Cardiac muscle cell (in vitro differentiated cells and primary cell): ENCODE measurements around the gene BCAT1. TPM values are rescaled to one million over a fixed set of nuclear protein-coding genes. Genes with fewer than 3 reads are reported as not detected.
A peak's percentile ranks its signal among the peaks of the same experiment; 100 is the strongest.

Source experiments
- DNase-seq, 2 donors: peaks; one replicate each; pipeline versions ENCODE4 v3.0.0 to v3.0.0-alpha.2; 2010 to 2017; ENCODE audit warnings: low read depth in 1 of 2, low spot score in 1 of 2
- H3K27ac ChIP-seq: fragments of 200-600 bp; sonication (generic); 2 replicates; pipeline ENCODE4 v1.5.1; 2016
- H3K27me3 ChIP-seq: fragments of 200-600 bp; sonication (generic); 2 replicates; pipeline ENCODE4 v1.6.0; 2016; ENCODE audit warnings: control low read depth
- H3K36me3 ChIP-seq: fragments of 200-600 bp; sonication (generic); 2 replicates; pipeline ENCODE4 v1.5.1; 2016; ENCODE audit warnings: control low read depth
- H3K4me1 ChIP-seq: fragments of 200-600 bp; sonication (generic); 2 replicates; pipeline ENCODE4 v1.8.1; 2017; ENCODE audit warnings: low read depth, mild to moderate bottlenecking, mixed run types
- H3K4me3 ChIP-seq: fragments of 200-600 bp; sonication (generic); 2 replicates; pipeline ENCODE4 v1.5.1; 2016; ENCODE audit warnings: mild to moderate bottlenecking
- H3K9me3 ChIP-seq: fragments of 200-600 bp; sonication (generic); 2 replicates; pipeline ENCODE4 v1.5.1; 2017; ENCODE audit warnings: low read depth, mild to moderate bottlenecking, control low read depth
- CTCF ChIP-seq: IDR thresholded peaks from 2 replicates; pipeline ENCODE4 v1.5.1; 2012; ENCODE audit warnings: low read depth, mild to moderate bottlenecking, low read length
- polyA plus RNA-seq: library from polyadenylated mRNA; unstranded; fragments of >200 nt; fragmentation: Nextera tagmentation; extraction: Ambion mirVana; gene quantifications from 2 replicates; pipeline ENCODE4 v1.2.1, GENCODE V29; 2016
- total RNA-seq: library from RNA; depleted of rRNA; stranded (reverse); fragments of >200 nt; gene quantifications from 2 replicates; pipeline ENCODE4 v1.2.3, GENCODE V29; 2016

Gene BCAT1
- total and polyA plus RNA-seq, 2 experiments from 2014 or later: 17.8 to 45.3 TPM

GRCh38 chr12:24791622-24792021 is 157.3 kb downstream of the BCAT1 start:
- TF ChIP-seq CTCF: no peak
- H3K36me3 ChIP-seq: no peaks in the 10 kb centered on the region
- H3K27me3 ChIP-seq: no peaks in the 10 kb centered on the region
- no peaks in the 10 kb centered on the region for H3K4me1 ChIP-seq
- H3K4me3 ChIP-seq: no peak overlapping the region
- H3K27ac ChIP-seq: no peak overlapping the region
- no peak for DNase-seq
- H3K9me3 ChIP-seq: no peaks in the 10 kb centered on the region

- H3K4me1 ChIP-seq: no peaks in the 10 kb centered on the region
- H3K36me3 ChIP-seq: no peaks in the 10 kb centered on the region
- no peak for TF ChIP-seq CTCF
- peak in 1 of 2 donors; percentile 29 for DNase-seq
- no peak overlapping the region for H3K27ac ChIP-seq
- no peaks in the 10 kb centered on the region for H3K9me3 ChIP-seq
- H3K27me3 ChIP-seq: no peaks in the 10 kb centered on the region
- no peak overlapping the region for H3K4me3 ChIP-seq
These were observed 160.0 kb downstream of the BCAT1 start for GRCh38 chr12:24788886-24789285.

- no peak overlapping the region for H3K27ac ChIP-seq
- no peaks in the 10 kb centered on the region for H3K36me3 ChIP-seq
- no peaks in the 10 kb centered on the region for H3K4me1 ChIP-seq
- no peak for TF ChIP-seq CTCF
- H3K27me3 ChIP-seq: no peaks in the 10 kb centered on the region
- H3K4me3 ChIP-seq: no peak overlapping the region
- peak in 1 of 2 donors; percentile 47 for DNase-seq
- no peaks in the 10 kb centered on the region for H3K9me3 ChIP-seq
These were observed 168.1 kb downstream of the BCAT1 start for GRCh38 chr12:24780697-24781368.

GRCh38 chr12:24778486-24779304 is 170.2 kb downstream of the BCAT1 start:
- no peak overlapping the region for H3K4me3 ChIP-seq
- no peaks in the 10 kb centered on the region for H3K36me3 ChIP-seq
- TF ChIP-seq CTCF: peak; percentile 46
- no peaks in the 10 kb centered on the region for H3K9me3 ChIP-seq
- DNase-seq: peak; percentile 65 to 75
- H3K27ac ChIP-seq: no peak overlapping the region
- H3K27me3 ChIP-seq: no peaks in the 10 kb centered on the region
- no peaks in the 10 kb centered on the region for H3K4me1 ChIP-seq

GRCh38 chr12:24777359-24777758 is 171.5 kb downstream of the BCAT1 start:
- Histone ChIP-seq H3K4me3 (no peak overlapping the region), H3K9me3 (no peaks in the 10 kb centered on the region)
- TF ChIP-seq CTCF: no peak

More at GRCh38 chr12:24777359-24777758, 171.5 kb downstream of the BCAT1 start:
- H3K27me3 ChIP-seq: no peaks in the 10 kb centered on the region
- DNase-seq: no peak
- no peaks in the 10 kb centered on the region for H3K4me1 ChIP-seq
- H3K27ac ChIP-seq: no peak overlapping the region
- no peaks in the 10 kb centered on the region for H3K36me3 ChIP-seq
